ENCODE results near the gene BRI3.
"Not testable (repeated sequence)": the region's sequence is repeated elsewhere in the genome, so short reads cannot be mapped to it uniquely, and the experiment has no call there.

BRI3 gene

DNA sequence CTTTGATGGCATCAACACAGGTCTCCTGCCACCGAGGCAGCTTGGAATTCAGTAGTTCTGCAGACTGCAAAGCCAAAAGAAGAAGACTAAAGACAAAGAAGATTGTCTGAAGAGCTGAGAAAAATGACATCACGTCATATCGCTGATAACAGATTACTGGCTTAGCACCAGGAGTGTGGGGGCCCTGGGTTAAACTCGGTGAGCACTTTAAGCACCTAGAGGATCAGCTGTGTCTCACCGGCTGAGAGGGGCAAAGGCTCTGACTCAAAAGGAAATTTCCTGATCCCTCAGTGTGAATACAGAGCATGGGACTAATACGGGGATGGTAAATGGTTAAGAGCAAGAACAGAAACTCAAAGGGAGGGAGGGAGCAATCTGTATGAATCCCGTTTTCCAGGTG is 30.7 kb downstream of the BRI3 start:
- peak overlapping the region; percentile 48 for H3K27ac ChIP-seq
- DNase-seq (ENCODE audit: low spot score), result no peak
- TF ChIP-seq, protein P1, sequence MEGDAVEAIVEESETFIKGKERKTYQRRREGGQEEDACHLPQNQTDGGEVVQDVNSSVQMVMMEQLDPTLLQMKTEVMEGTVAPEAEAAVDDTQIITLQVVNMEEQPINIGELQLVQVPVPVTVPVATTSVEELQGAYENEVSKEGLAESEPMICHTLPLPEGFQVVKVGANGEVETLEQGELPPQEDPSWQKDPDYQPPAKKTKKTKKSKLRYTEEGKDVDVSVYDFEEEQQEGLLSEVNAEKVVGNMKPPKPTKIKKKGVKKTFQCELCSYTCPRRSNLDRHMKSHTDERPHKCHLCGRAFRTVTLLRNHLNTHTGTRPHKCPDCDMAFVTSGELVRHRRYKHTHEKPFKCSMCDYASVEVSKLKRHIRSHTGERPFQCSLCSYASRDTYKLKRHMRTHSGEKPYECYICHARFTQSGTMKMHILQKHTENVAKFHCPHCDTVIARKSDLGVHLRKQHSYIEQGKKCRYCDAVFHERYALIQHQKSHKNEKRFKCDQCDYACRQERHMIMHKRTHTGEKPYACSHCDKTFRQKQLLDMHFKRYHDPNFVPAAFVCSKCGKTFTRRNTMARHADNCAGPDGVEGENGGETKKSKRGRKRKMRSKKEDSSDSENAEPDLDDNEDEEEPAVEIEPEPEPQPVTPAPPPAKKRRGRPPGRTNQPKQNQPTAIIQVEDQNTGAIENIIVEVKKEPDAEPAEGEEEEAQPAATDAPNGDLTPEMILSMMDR (conservative IDR thresholded peaks at IDR 0.05; ENCODE audit: low read depth), result no peak
- ChIA-PET POLR2A (ENCODE audit: low non-redundant PET) (no interaction called here), CTCF (no interaction called here)

DNA sequence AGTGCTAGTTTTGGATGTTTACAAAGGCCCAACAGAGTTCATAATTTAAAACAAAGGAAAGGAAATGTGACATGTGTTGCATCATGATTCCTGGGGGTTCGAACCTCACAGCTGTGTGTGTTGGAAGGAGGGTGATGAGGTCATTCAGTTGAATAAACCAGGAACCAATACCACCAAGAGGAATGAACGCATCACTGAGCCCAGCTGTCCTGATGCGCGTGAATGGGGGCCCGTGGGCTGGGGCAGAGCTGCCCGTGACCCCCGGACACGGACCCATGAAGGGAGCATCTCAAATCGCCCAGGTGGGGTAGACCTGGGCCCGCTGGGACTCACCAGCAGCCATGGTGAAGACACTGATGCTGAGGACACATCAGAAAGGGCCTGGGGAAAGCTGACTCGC is 33.0 kb downstream of the BRI3 start:
- ChIA-PET POLR2A (ENCODE audit: low non-redundant PET) (interaction anchor here (0.7 kb wide), 1 partner anchor 1362 kb away, joined by 3 read pairs; no protein-coding TSS in a partner anchor), CTCF (no interaction called here)
- no peak for DNase-seq (ENCODE audit: low spot score)
- H3K27ac ChIP-seq, result peak overlapping the region; percentile 33; the same call in 1 of the 2 replicates
- TF ChIP-seq, protein P1 (conservative IDR thresholded peaks at IDR 0.05; ENCODE audit: low read depth), result no peak

GRCh38 chr7:98315318-98315993 is 34.0 kb downstream of the BRI3 start:
- H3K27ac ChIP-seq, result no peak overlapping the region
- TF ChIP-seq, protein P1 (conservative IDR thresholded peaks at IDR 0.05; ENCODE audit: low read depth), result no peak
- POLR2A ChIA-PET (ENCODE audit: low non-redundant PET), result interaction anchor here (0.7 kb wide), 1 partner anchor 1363 kb away, joined by 3 read pairs; no protein-coding TSS in a partner anchor
- CTCF ChIA-PET, result no interaction called here
- DNase-seq (ENCODE audit: low spot score), result no peak

DNA sequence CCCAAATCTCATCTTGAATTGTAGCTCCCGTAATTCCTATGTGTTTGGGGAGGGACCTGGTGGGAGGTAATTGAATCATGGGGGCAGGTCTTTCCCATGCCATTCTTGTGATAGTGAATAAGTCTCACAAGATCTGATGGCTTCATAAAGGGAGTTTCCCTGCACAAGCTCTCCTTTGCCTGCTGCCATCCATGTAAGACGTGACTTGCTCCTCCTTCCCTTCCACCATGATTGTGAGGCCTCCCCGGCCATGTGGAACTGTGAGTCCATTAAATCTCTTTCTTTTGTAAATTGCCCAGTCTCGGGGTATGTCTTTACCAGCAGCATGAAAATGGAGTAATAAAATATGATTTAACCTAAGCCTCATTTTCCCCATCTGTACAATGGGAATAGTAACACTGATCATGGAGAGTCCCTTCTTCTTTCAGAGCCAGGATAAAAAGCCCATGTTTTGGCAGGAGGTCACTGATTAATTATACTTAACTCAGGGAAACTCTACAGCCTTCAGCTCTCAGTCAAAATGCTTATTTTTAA is 34.6 kb downstream of the BRI3 start:
- DNase-seq (ENCODE audit: low spot score); H3K27ac ChIP-seq; POLR2A ChIA-PET (ENCODE audit: low non-redundant PET); CTCF ChIA-PET: not testable (repeated sequence)

GRCh38 chr7:98317366-98318040 is 36.0 kb downstream of the BRI3 start:
- TF ChIP-seq, protein P1 (conservative IDR thresholded peaks at IDR 0.05; ENCODE audit: low read depth), result no peak
- no peak for DNase-seq (ENCODE audit: low spot score)
- ChIA-PET POLR2A (ENCODE audit: low non-redundant PET) (interaction anchor here (0.7 kb wide), 1 partner anchor 66 kb away, joined by 4 read pairs; no protein-coding TSS in a partner anchor), CTCF (no interaction called here)
- H3K27ac ChIP-seq, result no peak overlapping the region

DNA sequence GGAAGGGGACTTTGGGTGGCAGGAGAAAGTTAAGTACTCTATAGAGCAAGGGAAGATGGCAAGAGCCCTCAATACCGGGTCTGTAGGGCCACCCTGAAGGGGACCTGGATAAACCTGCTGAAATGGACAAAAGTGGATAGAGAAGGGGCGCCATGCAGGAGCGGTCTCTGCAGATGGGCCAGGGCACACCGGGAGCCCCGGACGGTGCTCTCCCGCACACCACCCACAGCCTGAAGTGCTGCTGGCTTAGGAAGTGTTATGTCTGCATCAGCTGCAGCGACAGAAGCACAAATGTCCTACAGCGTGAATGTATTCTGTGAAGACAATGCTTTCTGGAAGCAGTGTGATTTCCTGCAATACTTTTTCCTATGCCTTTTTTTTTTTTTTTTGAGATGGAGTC is 37.7 kb downstream of the BRI3 start:
- no peak overlapping the region for H3K27ac ChIP-seq
- POLR2A ChIA-PET (ENCODE audit: low non-redundant PET), result no interaction called here
- DNase-seq (ENCODE audit: low spot score), result no peak
- TF ChIP-seq, protein P1 (conservative IDR thresholded peaks at IDR 0.05; ENCODE audit: low read depth), result no peak
- CTCF ChIA-PET, result no interaction called here

- TF ChIP-seq, protein P1 (conservative IDR thresholded peaks at IDR 0.05; ENCODE audit: low read depth), result no peak
- POLR2A ChIA-PET (ENCODE audit: low non-redundant PET), result no interaction called here
- CTCF ChIA-PET, result interaction anchor here (0.6 kb wide), 2 partner anchors 12 to 20 kb away, joined by 3 read pairs; no protein-coding TSS in a partner anchor
- no peak overlapping the region for H3K27ac ChIP-seq
- no peak for DNase-seq (ENCODE audit: low spot score)
Observed at GRCh38 chr7:98321301-98321700, 39.8 kb downstream of the BRI3 start.
